T-helper 1 cell treated with Interleukin-12 subunit alpha and Interleukin-12 subunit beta and Interleukin-4 antibody, amounts not matched to agents 30 ng/mL and 1 ng/mL, for 36 hours (primary cell): ENCODE measurements around the gene B4GALT1. TPM values are rescaled to one million over a fixed set of nuclear protein-coding genes. Genes with fewer than 3 reads are reported as not detected.

Experiments
- intact Hi-C: fragments of 100-400 bp; cut with micrococcal nuclease; formaldehyde crosslinking; loops from one replicate; pipeline ENCODE4 v1.15.1; 2024
- total RNA-seq: library from RNA; stranded (reverse); gene quantifications from 2 replicates; pipeline ENCODE4 v1.2.3, GENCODE V29; 2022

Gene B4GALT1
- total RNA-seq, 1 donor from 2014 or later: 63.5 TPM

DNA sequence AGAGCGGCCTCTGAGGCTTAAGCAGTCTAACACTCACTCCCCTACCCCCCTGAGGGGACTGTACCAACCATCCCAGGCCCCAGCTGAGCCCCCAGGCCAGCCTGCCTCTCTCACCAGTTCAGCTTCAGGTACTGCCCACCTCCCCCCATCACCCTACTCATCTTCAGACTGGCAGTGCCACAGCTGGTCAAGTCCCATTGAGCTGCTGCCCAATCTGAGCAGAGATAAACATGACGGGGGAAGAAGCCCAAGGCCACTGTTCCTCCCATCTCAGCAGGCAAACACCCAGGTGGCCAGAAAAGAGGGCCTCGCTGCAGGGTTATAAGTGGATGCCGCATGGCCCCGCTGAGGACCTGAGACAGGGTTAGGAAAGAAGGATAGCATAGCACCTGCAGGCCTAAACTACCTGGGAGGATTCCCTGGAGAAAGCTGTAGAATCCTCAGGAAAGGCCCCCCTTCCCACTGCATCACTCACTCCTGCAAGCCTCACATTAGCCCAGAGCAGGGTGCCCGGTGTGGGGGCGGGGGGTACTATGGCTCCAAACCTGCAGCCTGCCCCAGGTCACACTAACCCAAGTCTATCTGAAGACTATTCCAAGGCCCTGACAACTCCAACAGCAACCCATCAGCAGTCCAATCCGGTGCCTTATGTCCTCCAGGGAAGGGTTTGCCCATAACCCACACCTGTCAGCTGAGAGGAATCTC, 3.6 kb downstream of the B4GALT1 start:
- intact Hi-C loops: loop anchor here (10.0 kb wide), 1 partner anchor 651 kb away; the partner anchor contains the start of gene UBE2R2

DNA sequence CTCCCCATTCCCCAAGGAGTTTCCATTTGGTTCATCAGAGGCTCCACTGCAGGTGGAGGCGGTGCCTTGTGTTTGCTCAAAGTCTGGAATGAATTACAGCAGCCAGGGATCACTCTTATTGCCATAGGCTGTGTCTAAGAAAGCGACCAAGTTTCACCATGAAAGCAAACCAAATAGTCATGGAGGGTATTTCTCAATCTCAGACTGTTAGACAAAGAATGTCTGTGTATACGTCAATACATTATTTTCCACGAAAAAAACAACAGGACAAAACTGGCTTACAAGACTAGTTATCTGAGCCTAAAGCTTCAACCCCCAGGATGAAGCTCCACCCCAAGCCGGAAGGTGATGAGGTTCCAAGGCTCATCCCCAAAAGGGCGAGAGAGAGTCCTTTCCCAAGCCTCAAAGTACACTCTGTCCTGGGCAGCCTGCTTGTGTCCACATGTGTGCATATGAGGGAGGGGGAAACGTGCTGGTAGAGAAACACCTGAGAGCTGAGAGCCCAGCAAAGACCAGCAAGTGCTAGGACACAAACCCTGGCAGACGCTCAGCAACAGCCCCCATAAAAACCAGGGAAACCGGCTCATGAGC, 4.3 kb downstream of the B4GALT1 start:
- intact Hi-C loops: loop anchor here (10.0 kb wide), 1 partner anchor 652 kb away; the partner anchor contains the start of gene UBE2R2

DNA sequence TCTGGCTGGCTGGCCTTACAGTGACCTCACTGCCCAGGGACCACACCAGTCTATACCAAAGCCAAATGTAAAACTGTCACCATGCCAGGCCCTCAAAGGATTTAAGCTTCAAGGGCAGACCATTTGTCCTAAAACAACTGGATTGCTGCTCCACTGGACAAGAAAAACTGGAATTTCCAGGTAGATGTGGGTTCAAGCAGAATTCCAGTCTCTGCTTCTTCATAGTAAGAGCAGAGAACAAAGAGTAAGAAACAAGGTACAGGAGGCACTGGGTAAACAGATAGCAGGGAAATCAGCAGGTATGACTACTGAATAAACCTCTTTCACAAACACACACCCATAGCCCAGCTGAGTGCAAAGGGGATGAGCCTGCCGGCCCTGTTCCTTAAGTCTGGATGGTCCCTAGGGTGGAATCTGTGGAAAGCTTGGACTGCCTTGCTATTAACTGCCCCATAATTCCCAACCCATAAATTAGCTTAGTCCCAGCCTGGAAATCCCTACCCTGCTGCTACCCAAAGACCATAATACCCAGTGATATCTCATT, 5.5 kb downstream of the B4GALT1 start:
- intact Hi-C loops: loop anchor here (10.0 kb wide), 1 partner anchor 653 kb away; the partner anchor contains the start of gene UBE2R2

DNA sequence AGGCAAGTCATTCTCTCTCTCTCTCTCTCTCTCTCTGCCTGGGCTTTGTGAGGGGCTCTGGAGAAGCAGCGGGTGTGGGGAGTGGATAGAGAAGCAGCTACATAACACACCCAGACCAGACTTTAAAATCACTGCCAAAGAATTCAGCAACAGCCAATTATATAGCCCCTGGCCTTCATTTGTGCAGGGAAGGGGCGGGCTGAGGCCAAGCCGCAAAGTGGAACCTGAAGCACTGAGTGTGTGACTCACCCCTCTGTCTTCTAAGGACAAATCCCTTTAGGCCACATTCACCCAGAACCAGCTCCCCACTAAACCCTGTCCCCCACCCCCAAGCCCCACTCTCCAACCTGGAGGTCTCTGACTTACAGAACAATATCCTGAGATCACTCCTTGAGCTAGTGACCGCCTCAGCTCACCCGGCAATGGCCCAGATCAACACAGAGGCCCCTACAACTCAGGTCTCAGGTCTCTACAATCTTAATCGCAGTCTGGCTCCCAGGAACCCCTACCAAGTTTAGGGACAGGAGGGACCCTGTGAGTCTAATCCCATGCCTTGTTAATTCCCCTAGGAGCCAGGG, 6.0 kb downstream of the B4GALT1 start:
- intact Hi-C loops: loop anchor here (10.0 kb wide), 1 partner anchor 654 kb away; the partner anchor contains the start of gene UBE2R2

DNA sequence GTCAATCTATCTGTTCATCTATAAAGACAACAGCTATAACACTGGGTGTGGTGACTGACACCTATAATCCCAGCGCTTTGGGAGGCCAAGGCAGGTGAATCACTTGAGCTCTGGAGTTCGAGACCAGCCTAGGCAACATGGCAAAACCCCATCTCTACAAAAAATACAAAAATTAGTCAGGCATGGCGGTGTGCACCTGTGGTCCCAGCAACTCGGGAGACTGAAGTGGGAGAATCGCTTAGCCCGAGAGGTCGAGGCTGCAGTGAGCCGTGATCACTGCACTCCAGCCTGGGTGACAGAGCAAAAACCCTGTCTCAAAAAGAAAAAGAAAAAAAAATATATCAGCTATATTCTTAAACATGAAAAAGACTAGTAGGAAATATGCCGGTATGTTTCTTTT, 6.7 kb downstream of the B4GALT1 start:
- intact Hi-C loops: loop anchor here (10.0 kb wide), 1 partner anchor 654 kb away; the partner anchor contains the start of gene UBE2R2

DNA sequence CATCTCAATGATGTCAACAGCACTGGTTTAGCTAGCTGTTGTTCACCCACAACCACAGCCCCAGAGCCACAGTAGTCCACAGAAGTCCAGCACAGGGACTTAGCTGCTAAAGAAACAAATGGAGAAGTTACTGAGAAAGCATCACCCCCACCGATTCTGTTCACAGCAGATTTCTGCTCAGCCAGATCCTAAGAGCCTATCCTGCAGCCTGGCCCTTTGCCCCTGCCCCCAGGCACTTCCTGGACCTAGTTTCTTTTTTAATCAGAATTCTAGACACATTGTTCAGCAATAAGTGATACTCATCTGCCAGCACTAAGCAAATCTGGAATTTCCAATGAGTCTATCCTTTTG, 7.4 kb downstream of the B4GALT1 start:
- intact Hi-C loops: loop anchor here (1.0 to 10.0 kb wide), 5 partner anchors 8 to 655 kb away; partner anchors contain the start of genes B4GALT1, NFX1 and UBE2R2

DNA sequence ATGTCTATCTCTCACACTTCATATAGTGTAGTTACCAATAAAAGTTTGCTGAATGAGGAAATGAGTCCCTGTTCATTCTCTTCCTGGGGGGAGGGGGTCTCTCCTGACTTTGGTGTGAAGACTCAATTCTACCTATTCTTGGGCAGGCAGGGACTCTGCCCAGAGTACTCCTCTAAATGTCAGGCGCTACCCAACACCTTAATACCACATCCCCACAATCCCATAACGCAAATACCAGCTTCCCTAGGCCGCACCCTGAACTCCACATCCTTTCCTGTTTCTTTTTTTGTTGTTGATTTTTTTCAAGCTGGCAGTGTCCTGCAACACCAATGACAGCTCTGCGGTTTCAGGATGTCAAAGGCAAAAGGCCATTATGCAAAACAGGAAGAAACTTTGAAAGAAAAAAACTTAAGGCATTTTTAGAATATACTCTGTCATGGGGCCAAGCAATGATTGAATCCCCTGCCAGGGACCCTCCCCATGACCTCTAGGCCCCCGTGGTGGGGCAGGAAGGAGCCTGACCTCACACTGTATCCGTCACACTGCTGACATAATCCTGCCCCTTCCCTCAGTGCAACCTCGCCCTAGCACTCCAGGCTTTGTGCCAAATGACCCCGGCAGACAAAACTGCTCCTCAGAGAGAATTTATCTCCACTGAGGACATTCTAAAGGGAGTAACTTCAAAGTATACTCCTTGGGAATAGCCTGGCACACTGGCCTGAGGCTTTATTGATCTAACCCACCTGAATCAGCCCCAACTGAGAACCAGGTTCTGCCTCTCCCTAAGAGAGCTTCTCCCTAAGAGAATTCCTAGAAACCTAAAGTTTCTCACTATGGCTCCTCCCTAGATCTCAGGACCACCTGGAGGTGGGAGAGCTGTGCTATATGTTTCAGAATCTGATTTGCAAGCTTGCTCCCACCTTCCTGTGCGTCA, 8.0 kb downstream of the B4GALT1 start:
- intact Hi-C loops: loop anchor here (1.0 to 2.0 kb wide), 4 partner anchors 8 to 132 kb away; partner anchors contain the start of genes B4GALT1 and NFX1

DNA sequence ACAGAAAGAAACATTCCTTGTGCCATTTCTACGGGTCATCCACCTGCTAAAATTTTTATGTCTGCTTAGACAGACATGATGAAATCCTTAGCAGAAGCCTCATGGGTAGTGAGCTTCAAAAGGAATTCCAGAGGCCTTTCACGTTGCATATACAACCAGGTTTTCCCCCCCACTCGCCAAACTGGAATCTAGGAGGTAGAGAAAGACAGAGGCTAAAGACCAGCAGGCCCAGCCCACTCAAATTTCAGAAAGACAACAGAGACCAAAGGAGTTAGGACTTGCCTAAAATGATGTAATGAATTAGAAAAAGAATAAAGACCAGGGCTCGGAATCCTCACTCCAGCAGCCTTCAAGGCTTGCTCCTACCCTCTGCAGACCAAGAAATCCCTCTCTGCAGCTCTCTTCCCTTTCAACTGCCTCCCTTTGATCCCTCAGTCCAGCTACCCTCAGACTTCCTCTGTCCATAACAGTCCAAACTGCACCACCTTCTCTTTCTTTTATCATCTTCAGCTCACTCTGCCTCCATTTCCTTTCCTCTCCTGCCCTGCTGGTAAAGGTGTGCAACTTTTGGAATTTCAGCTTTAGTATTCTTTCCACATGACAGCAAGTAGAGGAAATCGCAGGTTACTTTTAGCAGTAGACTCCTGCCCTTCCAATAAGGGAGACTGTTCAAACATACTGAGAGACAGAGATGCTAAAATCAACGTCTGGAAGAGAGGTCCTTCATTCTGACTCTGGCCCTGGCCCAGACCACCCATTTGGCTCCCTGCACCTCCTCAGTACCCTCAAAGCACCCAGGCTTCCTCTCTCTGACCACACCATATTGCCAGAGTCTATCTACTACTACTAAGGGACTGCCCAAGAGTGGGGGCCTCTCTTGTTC, 8.9 kb downstream of the B4GALT1 start:
- intact Hi-C loops: loop anchor here (2.0 kb wide), 1 partner anchor 133 kb away; the partner anchor contains the start of gene NFX1

DNA sequence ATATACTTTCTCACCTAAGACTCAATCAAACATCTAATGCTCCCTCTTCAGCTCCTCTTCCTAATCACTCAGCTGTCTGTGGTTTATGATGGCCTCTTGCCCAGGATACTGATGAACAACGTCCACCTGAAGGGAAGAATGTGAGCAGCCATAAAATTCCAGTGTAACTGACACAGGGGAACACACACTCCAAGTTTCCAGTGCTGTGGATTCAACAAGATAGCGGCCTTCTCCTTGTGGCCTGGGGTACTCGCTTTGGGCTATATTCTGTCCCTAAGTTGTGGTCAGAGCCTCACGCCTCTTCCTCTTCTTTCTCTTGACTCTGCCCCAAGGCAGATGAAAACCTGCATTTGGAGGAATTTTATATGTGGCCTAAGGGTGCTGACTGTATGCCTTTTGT, 11.7 kb downstream of the B4GALT1 start:
- intact Hi-C loops: no loop called here

DNA sequence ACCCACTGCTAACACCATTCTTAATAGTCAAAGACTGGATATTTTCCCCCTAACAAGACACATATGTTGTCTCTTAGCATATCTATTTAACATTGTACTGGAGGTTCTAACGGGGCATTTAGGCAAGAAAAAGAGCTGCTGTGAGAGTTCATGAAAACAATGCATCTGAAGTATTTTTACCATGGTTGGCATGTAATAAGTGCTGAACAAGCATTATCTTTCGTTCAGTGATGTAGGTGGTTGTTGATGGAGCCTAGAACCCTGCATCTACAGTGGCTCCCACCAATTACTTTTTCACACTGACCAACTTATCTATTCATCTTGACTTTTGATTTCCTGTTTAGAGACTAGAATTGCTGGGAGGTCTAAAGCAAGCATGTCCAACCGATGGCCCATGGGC, 12.8 kb downstream of the B4GALT1 start:
- intact Hi-C loops: no loop called here

DNA sequence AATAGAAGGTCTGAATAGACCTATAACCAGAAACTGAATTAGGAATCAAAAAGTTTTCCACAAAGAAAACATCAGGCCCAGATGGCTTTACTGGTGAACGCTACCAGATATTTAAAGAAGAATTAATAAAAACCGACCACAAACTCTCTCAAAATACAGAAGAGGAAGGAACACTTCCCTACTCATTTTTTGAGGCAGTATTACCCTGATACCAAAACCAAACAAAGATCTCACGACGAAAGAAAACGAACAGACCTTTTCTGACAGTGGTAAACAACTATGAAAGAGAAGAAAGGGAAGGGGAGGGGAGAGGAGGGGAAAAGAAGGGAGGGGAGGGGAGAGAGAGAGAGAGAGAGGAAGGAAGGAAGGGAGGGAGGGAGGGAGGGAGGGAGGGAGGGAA, 13.5 kb downstream of the B4GALT1 start:
- intact Hi-C loops: no loop called here

DNA sequence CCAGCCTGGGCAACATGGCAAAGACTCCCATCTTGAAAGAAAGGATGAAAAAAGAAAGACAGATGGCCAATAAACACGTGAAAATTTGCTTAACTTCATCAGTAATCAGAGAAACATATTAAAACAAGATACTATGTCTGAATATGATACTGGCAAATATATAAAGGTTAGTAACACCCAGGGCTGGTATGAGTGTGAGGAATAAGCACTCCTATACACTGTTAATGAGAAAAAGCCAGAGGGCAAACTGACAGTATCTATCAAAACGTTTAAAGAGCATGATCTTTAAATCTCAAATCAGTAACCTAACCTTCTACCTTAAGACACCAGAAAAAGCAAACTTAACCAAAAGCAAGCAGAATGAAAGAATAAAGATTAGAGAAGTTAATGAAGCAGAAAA, 14.1 kb downstream of the B4GALT1 start:
- intact Hi-C loops: no loop called here

DNA sequence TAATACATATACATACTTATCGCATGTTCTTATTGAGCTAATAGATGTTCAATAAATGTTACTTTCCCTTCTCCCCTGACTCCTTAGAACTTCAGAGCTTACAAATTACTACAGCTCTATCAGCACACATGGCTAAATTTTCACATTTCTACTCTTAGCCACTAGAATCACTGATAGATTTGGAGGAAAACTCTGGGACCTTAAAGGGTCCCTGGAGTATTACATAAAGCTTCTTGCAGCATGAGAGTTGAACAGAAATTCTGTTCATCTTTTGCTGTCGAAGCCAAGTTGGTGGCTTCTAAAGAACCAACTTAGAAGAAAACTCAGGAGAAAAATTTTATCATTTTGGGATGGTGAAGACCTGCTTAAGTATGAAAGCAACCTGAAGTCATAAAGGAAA, 15.5 kb downstream of the B4GALT1 start:
- intact Hi-C loops: no loop called here

DNA sequence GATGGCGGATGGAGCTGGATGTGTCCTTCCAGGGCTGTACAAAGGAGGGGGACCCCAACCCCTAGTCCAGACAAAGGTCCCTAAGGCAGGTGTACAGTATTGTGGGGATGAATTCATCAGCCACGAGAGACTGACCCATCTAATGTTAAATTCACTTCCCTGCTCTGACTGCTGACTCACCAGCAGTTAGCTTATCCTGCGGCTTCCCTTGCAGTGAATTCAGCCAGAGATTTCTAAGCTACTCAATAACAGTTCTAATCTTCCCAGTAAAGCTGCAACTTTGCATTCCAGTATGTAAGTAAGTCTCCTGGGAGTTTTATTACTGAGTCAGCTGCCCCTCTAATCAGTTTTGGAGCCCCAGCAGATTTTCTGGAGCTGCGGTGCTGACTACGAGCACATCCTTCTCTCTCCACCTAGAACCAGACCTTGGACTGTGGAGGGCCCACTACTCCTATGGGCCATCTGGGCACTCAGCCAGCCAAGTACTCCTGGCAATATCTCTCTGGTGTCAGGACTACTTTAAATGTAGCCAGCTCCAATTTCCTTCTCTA, 16.1 kb downstream of the B4GALT1 start:
- intact Hi-C loops: no loop called here

DNA sequence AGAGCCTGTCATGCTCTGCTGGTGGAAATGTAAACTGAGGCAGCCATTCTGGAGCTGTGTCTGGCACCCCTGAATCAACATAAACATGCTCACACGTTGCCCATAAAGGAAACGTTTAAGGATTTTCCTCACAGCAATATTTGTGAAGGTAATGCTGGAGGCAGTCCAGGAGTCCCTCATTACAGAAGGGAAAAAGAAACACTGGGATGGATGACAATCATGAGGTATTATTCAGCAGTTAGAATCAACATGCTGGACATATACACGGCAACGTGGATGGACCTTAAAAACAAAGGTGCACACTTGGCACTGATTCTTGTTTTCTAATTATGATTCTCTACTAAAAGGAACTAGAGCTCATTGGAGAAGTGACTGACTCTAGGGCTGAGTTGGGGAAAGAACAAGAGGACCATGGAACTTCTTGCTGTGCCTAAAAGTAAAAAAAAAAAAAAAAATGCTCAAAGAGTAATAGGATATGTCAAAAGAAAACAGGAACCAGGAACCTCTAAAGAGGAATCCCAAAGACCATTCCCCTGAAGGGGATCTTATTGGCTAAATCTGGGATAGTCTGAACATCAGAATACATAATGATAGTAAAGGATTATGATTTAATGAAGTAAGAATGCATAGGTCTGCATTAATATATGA, 18.6 kb downstream of the B4GALT1 start:
- intact Hi-C loops: no loop called here

DNA sequence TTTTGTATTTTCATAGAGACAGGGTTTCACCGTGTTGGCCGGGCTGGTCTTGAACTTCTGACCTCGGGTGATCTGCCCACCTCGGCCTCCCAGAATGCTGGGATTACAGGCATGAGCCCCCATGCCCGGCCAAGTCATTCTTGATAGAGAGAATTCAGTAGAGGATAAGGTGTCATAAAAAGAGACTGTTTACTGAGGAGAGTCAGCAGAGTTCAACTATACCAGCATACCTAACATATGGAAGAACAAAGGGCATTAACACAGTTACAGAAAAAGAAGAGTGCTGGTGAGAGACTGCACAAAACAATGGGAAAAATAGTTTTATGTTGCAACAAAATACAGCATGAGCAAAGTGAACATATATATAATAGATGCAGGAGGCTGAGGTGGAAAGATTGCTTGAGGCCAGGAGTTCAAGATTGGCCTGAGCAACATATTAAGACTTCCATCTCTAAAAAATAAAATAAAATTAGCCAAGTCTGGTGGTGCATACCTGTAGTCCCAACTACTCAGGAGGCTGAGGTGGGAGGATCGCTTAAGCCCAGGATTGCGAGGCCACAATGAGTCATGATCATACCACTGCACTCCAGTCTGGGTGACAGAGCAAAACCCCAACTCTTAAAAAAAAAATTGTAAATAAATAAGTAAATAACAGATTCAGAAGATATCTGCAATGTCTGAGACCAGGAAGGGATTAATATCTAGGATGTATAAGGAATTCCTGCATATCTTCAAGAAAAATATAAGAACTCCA, 19.5 kb downstream of the B4GALT1 start:
- intact Hi-C loops: no loop called here

DNA sequence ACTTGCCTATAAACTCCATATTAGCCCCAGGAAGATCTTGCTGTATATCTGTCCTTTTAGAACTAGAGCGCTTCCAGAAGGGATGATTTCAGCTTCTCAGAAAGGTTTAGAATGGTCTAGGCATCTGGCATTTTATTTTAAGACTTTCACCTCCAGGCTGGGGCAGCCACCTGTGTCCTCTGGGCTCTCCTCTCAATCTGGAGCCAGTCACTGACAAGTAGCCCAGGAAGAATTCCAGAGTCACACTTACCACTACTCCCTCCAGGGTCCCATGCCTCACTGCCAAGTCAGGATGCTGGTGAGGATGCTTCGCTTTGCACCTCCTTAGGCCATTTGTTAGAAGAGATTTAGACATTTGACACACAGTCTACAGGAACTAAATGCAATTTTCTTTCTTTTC, 20.8 kb downstream of the B4GALT1 start:
- intact Hi-C loops: no loop called here

DNA sequence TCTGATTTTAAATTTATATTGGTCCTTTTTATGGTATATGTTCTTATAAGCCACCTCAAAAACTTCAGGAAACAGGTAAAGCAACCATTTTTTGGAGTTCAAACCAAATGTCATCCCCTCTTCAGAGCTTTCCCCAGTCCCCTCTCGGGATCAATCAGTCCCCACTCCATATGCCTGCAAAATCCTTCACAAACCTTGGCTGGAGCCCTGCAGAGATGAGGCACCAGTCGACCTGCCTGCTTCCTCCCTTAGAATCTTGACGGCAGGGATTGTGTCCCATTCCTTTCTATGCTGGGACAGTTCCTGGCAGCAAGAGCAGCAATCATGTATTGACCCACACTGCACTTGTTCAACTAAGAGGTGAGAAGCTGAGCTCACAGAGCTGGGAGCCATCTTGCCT, 22.6 kb downstream of the B4GALT1 start:
- intact Hi-C loops: no loop called here
